HEK293 (cell line): ENCODE measurements around the gene CLDND1.

ENCODE experiments used
- BCL11A ChIP-seq: fragments of 450-650 bp; formaldehyde crosslinking; IDR thresholded peaks from 2 replicates; pipeline ENCODE4 v1.5.1; 2016; ENCODE audit warnings: low read depth, missing biosample characterization, missing genetic modification characterization
- SCRT2 ChIP-seq: fragments of 450-650 bp; formaldehyde crosslinking; IDR thresholded peaks from 2 replicates; pipeline ENCODE4 v1.5.1; 2016; ENCODE audit warnings: missing biosample characterization, missing genetic modification characterization
- TRIM28 ChIP-seq: IDR thresholded peaks from 2 replicates; pipeline ENCODE4 v1.6.1; 2011; ENCODE audit warnings: low read length, control low read depth, borderline replicate concordance
- YY2 ChIP-seq: fragments of 450-650 bp; formaldehyde crosslinking; IDR thresholded peaks from 2 replicates; pipeline ENCODE4 v1.5.1; 2016; ENCODE audit warnings: missing biosample characterization, missing genetic modification characterization
- ZBTB1 ChIP-seq: fragments of 450-650 bp; formaldehyde crosslinking; IDR thresholded peaks from 2 replicates; pipeline ENCODE4 v1.5.1; 2016; ENCODE audit warnings: missing biosample characterization, missing genetic modification characterization
- ZBTB7A ChIP-seq: fragments of 450-650 bp; formaldehyde crosslinking; IDR thresholded peaks from 2 replicates; pipeline ENCODE4 v1.5.1; 2016; ENCODE audit warnings: low read depth, missing biosample characterization, missing genetic modification characterization
- ZEB2 ChIP-seq: fragments of 450-650 bp; formaldehyde crosslinking; IDR thresholded peaks from 2 replicates; pipeline ENCODE4 v1.5.1; 2016; ENCODE audit warnings: missing biosample characterization, missing genetic modification characterization
- ZFP3 ChIP-seq: fragments of 450-650 bp; formaldehyde crosslinking; IDR thresholded peaks from 2 replicates; pipeline ENCODE4 v1.5.1; 2016; ENCODE audit warnings: low read depth, missing biosample characterization, missing genetic modification characterization
- ZNF121 ChIP-seq: fragments of 450-650 bp; formaldehyde crosslinking; IDR thresholded peaks from 2 replicates; pipeline ENCODE4 v1.5.1; 2016; ENCODE audit warnings: missing biosample characterization, missing genetic modification characterization
- ZNF132 ChIP-seq: fragments of 450-650 bp; formaldehyde crosslinking; IDR thresholded peaks from 2 replicates; pipeline ENCODE4 v1.5.1; 2017; ENCODE audit warnings: missing biosample characterization, missing genetic modification characterization, borderline replicate concordance
- ZNF133 ChIP-seq: fragments of 450-650 bp; formaldehyde crosslinking; IDR thresholded peaks from 2 replicates; pipeline ENCODE4 v1.5.1; 2016; ENCODE audit warnings: missing biosample characterization, missing genetic modification characterization
- ZNF266 ChIP-seq: fragments of 450-650 bp; formaldehyde crosslinking; IDR thresholded peaks from 2 replicates; pipeline ENCODE4 v1.5.1; 2016; ENCODE audit warnings: missing biosample characterization, missing genetic modification characterization, low read depth
- ZNF366 ChIP-seq: fragments of 450-650 bp; formaldehyde crosslinking; conservative IDR thresholded peaks from 2 replicates; pipeline ENCODE4 v1.5.1; 2016; ENCODE audit warnings: missing biosample characterization, missing genetic modification characterization
- ZNF391 ChIP-seq: fragments of 450-650 bp; formaldehyde crosslinking; IDR thresholded peaks from 2 replicates; pipeline ENCODE4 v1.5.1; 2016; ENCODE audit warnings: low read depth, missing biosample characterization, missing genetic modification characterization, borderline replicate concordance
- ZNF404 ChIP-seq: fragments of 450-650 bp; formaldehyde crosslinking; IDR thresholded peaks from 2 replicates; pipeline ENCODE4 v1.5.1; 2017; ENCODE audit warnings: missing biosample characterization, missing genetic modification characterization
- ZNF510 ChIP-seq: fragments of 450-650 bp; formaldehyde crosslinking; IDR thresholded peaks from 2 replicates; pipeline ENCODE4 v1.5.1; 2018; ENCODE audit warnings: mild to moderate bottlenecking, missing genetic modification characterization, missing biosample characterization; ENCODE audit not compliant: insufficient replicate concordance
- ZNF548 ChIP-seq: fragments of 450-650 bp; formaldehyde crosslinking; IDR thresholded peaks from 2 replicates; pipeline ENCODE4 v1.5.1; 2016; ENCODE audit warnings: missing biosample characterization, missing genetic modification characterization
- ZNF555 ChIP-seq: fragments of 450-650 bp; formaldehyde crosslinking; conservative IDR thresholded peaks from 2 replicates; pipeline ENCODE4 v1.5.1; 2017; ENCODE audit warnings: missing biosample characterization, mild to moderate bottlenecking, missing genetic modification characterization, inconsistent platforms
- ZNF626 ChIP-seq: fragments of 450-650 bp; sonication (Bioruptor Pico); formaldehyde crosslinking; IDR thresholded peaks from 2 replicates; pipeline ENCODE4 v1.5.1; 2018; ENCODE audit warnings: missing biosample characterization, missing genetic modification characterization, inconsistent platforms
- ZNF658 ChIP-seq: fragments of 450-650 bp; formaldehyde crosslinking; IDR thresholded peaks from 2 replicates; pipeline ENCODE4; 2016; ENCODE audit warnings: missing biosample characterization, missing genetic modification characterization
- ZNF677 ChIP-seq: fragments of 450-650 bp; IDR thresholded peaks from 2 replicates; pipeline ENCODE4 v1.5.0; 2018; ENCODE audit warnings: missing biosample characterization, mild to moderate bottlenecking, missing genetic modification characterization, moderate library complexity
- ZNF747 ChIP-seq: fragments of 450-650 bp; formaldehyde crosslinking; IDR thresholded peaks from 2 replicates; pipeline ENCODE4 v1.5.1; 2016; ENCODE audit warnings: missing biosample characterization, missing genetic modification characterization
- ZNF843 ChIP-seq: fragments of 450-650 bp; formaldehyde crosslinking; IDR thresholded peaks from 2 replicates; pipeline ENCODE4 v1.5.1; 2016; ENCODE audit warnings: missing biosample characterization, missing genetic modification characterization
- ZSCAN16 ChIP-seq: fragments of 450-650 bp; formaldehyde crosslinking; IDR thresholded peaks from 2 replicates; pipeline ENCODE4 v1.5.1; 2016; ENCODE audit warnings: missing biosample characterization, missing genetic modification characterization
- TF ChIP-seq, protein P1 (sequence below): fragments of 450-650 bp; IDR thresholded peaks from 2 replicates; pipeline ENCODE4 v1.5.1; 2018; ENCODE audit warnings: missing biosample characterization, missing genetic modification characterization
- TF ChIP-seq, protein P2 (sequence below): fragments of 450-650 bp; formaldehyde crosslinking; IDR thresholded peaks from 2 replicates; pipeline ENCODE4 v1.5.1; 2017; ENCODE audit warnings: missing biosample characterization, missing genetic modification characterization
- TF ChIP-seq, protein P3 (sequence below): fragments of 450-650 bp; formaldehyde crosslinking; IDR thresholded peaks from 2 replicates; pipeline ENCODE4 v1.5.1; 2017; ENCODE audit warnings: missing biosample characterization, missing genetic modification characterization
- TF ChIP-seq, protein P4 (sequence below): fragments of 450-650 bp; formaldehyde crosslinking; IDR thresholded peaks from 2 replicates; pipeline ENCODE4 v1.5.1; 2016; ENCODE audit warnings: missing biosample characterization, missing genetic modification characterization
- TF ChIP-seq, protein P5 (sequence below): fragments of 450-650 bp; IDR thresholded peaks from 2 replicates; pipeline ENCODE4 v1.5.1; 2018; ENCODE audit warnings: missing biosample characterization, mild to moderate bottlenecking, missing genetic modification characterization
- TF ChIP-seq, protein P6 (sequence below): fragments of 450-650 bp; formaldehyde crosslinking; IDR thresholded peaks from 2 replicates; pipeline ENCODE4 v1.5.1; 2017; ENCODE audit warnings: missing biosample characterization, mild to moderate bottlenecking, missing genetic modification characterization, moderate library complexity

The CLDND1 gene

DNA sequence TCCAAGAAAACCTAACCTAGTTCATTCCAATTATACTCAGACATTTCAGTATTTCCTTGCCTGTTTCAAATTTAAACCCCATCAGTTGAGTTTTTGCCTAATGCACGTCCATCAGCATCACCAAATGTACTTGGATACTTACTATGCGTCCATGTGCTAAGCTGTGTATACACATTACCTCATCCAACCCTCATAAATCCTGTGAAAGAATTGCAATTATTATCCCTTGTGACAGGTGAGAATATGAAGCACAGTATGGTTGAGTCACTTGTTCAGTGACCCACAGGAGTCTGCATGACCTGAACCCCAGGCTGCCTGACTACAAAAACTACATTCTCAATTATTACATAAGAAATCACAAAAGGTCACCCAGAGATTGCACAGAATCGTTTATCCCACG, 22.7 kb downstream of the CLDND1 start (continued):
- TF ChIP-seq ZNF626 (tag by site-specific recombination): no peak
- TF ChIP-seq ZNF121: no peak
- TF ChIP-seq ZNF132: no peak
- TF ChIP-seq TRIM28: no peak
- TF ChIP-seq ZNF366 (tag by site-specific recombination): peak; percentile 81
- TF ChIP-seq ZNF555 (tag by site-specific recombination): no peak
- no peak for TF ChIP-seq ZNF510 (tag by site-specific recombination)
- no peak for TF ChIP-seq ZSCAN16 (tag by site-specific recombination)
- no peak for TF ChIP-seq ZNF404
- TF ChIP-seq ZBTB1 (tag by site-specific recombination): no peak
- no peak for TF ChIP-seq ZNF133 (tag by site-specific recombination)
- no peak for TF ChIP-seq ZNF658
- no peak for TF ChIP-seq ZNF548
- TF ChIP-seq SCRT2 (tag by site-specific recombination): no peak
- TF ChIP-seq, protein P1, sequence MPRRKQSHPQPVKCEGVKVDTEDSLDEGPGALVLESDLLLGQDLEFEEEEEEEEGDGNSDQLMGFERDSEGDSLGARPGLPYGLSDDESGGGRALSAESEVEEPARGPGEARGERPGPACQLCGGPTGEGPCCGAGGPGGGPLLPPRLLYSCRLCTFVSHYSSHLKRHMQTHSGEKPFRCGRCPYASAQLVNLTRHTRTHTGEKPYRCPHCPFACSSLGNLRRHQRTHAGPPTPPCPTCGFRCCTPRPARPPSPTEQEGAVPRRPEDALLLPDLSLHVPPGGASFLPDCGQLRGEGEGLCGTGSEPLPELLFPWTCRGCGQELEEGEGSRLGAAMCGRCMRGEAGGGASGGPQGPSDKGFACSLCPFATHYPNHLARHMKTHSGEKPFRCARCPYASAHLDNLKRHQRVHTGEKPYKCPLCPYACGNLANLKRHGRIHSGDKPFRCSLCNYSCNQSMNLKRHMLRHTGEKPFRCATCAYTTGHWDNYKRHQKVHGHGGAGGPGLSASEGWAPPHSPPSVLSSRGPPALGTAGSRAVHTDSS (tag by site-specific recombination): no peak
- TF ChIP-seq ZNF677 (tag by site-specific recombination): no peak
- no peak for TF ChIP-seq ZBTB7A (tag by site-specific recombination)
- TF ChIP-seq, protein P2, sequence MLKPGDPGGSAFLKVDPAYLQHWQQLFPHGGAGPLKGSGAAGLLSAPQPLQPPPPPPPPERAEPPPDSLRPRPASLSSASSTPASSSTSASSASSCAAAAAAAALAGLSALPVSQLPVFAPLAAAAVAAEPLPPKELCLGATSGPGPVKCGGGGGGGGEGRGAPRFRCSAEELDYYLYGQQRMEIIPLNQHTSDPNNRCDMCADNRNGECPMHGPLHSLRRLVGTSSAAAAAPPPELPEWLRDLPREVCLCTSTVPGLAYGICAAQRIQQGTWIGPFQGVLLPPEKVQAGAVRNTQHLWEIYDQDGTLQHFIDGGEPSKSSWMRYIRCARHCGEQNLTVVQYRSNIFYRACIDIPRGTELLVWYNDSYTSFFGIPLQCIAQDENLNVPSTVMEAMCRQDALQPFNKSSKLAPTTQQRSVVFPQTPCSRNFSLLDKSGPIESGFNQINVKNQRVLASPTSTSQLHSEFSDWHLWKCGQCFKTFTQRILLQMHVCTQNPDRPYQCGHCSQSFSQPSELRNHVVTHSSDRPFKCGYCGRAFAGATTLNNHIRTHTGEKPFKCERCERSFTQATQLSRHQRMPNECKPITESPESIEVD (tag by site-specific recombination): peak; percentile 98
- no peak for TF ChIP-seq ZNF266
- TF ChIP-seq YY2: no peak
- TF ChIP-seq ZNF843 (tag by site-specific recombination): peak; percentile 94
- TF ChIP-seq BCL11A: no peak
- TF ChIP-seq, protein P3, sequence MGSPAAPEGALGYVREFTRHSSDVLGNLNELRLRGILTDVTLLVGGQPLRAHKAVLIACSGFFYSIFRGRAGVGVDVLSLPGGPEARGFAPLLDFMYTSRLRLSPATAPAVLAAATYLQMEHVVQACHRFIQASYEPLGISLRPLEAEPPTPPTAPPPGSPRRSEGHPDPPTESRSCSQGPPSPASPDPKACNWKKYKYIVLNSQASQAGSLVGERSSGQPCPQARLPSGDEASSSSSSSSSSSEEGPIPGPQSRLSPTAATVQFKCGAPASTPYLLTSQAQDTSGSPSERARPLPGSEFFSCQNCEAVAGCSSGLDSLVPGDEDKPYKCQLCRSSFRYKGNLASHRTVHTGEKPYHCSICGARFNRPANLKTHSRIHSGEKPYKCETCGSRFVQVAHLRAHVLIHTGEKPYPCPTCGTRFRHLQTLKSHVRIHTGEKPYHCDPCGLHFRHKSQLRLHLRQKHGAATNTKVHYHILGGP: no peak
- TF ChIP-seq ZFP3 (tag by site-specific recombination): no peak
- TF ChIP-seq, protein P4, sequence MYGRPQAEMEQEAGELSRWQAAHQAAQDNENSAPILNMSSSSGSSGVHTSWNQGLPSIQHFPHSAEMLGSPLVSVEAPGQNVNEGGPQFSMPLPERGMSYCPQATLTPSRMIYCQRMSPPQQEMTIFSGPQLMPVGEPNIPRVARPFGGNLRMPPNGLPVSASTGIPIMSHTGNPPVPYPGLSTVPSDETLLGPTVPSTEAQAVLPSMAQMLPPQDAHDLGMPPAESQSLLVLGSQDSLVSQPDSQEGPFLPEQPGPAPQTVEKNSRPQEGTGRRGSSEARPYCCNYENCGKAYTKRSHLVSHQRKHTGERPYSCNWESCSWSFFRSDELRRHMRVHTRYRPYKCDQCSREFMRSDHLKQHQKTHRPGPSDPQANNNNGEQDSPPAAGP (tag by site-specific recombination): no peak
- TF ChIP-seq ZNF391 (tag by site-specific recombination): no peak
- peak; percentile 52; the same call in 1 of the 2 replicates for TF ChIP-seq ZEB2 (tag by site-specific recombination)
- TF ChIP-seq, protein P5, sequence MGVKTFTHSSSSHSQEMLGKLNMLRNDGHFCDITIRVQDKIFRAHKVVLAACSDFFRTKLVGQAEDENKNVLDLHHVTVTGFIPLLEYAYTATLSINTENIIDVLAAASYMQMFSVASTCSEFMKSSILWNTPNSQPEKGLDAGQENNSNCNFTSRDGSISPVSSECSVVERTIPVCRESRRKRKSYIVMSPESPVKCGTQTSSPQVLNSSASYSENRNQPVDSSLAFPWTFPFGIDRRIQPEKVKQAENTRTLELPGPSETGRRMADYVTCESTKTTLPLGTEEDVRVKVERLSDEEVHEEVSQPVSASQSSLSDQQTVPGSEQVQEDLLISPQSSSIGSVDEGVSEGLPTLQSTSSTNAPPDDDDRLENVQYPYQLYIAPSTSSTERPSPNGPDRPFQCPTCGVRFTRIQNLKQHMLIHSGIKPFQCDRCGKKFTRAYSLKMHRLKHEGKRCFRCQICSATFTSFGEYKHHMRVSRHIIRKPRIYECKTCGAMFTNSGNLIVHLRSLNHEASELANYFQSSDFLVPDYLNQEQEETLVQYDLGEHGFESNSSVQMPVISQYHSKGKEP: peak; percentile 80
- TF ChIP-seq, protein P6, sequence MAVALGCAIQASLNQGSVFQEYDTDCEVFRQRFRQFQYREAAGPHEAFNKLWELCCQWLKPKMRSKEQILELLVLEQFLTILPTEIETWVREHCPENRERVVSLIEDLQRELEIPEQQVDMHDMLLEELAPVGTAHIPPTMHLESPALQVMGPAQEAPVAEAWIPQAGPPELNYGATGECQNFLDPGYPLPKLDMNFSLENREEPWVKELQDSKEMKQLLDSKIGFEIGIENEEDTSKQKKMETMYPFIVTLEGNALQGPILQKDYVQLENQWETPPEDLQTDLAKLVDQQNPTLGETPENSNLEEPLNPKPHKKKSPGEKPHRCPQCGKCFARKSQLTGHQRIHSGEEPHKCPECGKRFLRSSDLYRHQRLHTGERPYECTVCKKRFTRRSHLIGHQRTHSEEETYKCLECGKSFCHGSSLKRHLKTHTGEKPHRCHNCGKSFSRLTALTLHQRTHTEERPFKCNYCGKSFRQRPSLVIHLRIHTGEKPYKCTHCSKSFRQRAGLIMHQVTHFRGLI (tag by site-specific recombination): no peak
- TF ChIP-seq ZNF747 (tag by site-specific recombination): no peak
